HCT116 (cell line): ENCODE measurements around the gene WASHC2A.
"Not testable (repeated sequence)": the region's sequence is repeated elsewhere in the genome, so short reads cannot be mapped to it uniquely, and the experiment has no call there.

Experiments used
- CTCF ChIP-seq, 3 experiments: fragments of 200-600 bp in 1 of 3; sonication (generic) in 1 of 3; IDR thresholded peaks in 2 of 3; conservative IDR thresholded peaks in 1 of 3; 2 replicates each; pipeline ENCODE4 v1.5.1; 2012 to 2017; ENCODE audit warnings: low read depth in 2 of 3, low read length in 2 of 3, antibody characterized with exemption in 1 of 3, borderline replicate concordance in 1 of 3, control low read depth in 1 of 3, mild to moderate bottlenecking in 1 of 3, mixed read lengths in 1 of 3, mixed run types in 1 of 3, moderate library complexity in 1 of 3; ENCODE audit not compliant: insufficient read depth in 1 of 3
- POLR2A ChIP-seq: IDR thresholded peaks from 2 replicates; pipeline ENCODE4 v1.7.0; 2011; ENCODE audit warnings: borderline replicate concordance; ENCODE audit not compliant: insufficient read depth, insufficient read length; ENCODE audit errors: extremely low read depth
- POLR2AphosphoS5 ChIP-seq: IDR thresholded peaks from 2 replicates; pipeline ENCODE4 v1.6.1; 2011; ENCODE audit warnings: mild to moderate bottlenecking, low read depth, low read length, moderate library complexity

- not testable (repeated sequence) for TF ChIP-seq POLR2A; CTCF (IDR thresholded peaks at IDR 0.05 in 2 of 3, conservative IDR thresholded peaks at IDR 0.05 in 1 of 3; ENCODE audit: borderline replicate concordance in 1 of 3, insufficient read depth in 1 of 3, low read depth in 2 of 3, low read length in 2 of 3); POLR2AphosphoS5
Observed at GRCh38 chr10:50112419-50113112, 44.8 kb downstream of the WASHC2A start.
